HT-29 (cell line): ENCODE measurements around the gene ARHGDIA. TPM values are rescaled to one million over a fixed set of nuclear protein-coding genes. Genes with fewer than 3 reads are reported as not detected.
A peak's percentile ranks its signal among the peaks of the same experiment; 100 is the strongest.
"Not testable (repeated sequence)": the region's sequence is repeated elsewhere in the genome, so short reads cannot be mapped to it uniquely, and the experiment has no call there.

Experiments used
- DNase-seq: peaks from one replicate; pipeline ENCODE4 v3.0.0-alpha.2; 2015; ENCODE audit warnings: low spot score
- total RNA-seq: library from RNA; depleted of rRNA; stranded (reverse); fragments of >200 nt; shearing (Covaris generic); gene quantifications from 2 replicates; pipeline ENCODE4 v1.2.3, GENCODE V29; 2014

The ARHGDIA gene
- total RNA-seq, 1 experiment from 2014 or later, result 331 TPM

DNA sequence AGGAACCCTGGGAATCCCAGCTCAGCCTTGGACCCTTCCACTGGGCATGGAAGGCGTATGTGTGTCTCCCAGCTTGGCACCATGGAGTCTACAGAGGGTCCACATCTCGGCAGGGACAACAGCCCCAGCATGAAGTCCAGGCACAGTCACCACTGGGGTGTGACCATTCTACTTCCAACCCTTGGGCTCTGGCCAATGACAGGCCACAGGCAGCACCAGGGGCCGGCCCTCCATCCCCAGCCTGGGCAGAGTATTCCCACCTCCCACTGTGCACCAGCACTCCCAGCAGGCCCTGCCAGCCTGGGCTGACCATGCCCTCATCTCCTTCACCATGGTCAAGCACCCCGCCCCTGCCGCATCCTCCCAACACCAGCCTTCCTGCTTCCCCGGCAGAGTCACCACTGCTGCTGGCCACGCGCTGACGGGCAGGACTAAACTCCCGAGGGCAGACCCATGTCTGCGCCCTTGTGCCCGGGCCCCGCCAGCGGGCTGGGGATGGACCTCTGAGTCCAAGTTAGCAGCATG, 26.7 kb downstream of the ARHGDIA start:
- DNase-seq, result no peak

- no peak for DNase-seq
Observed at GRCh38 chr17:81843713-81844326, 27.3 kb downstream of the ARHGDIA start.

- DNase-seq, result no peak
Observed at GRCh38 chr17:81842725-81843504, 28.2 kb downstream of the ARHGDIA start.

GRCh38 chr17:81842378-81842724, 28.8 kb downstream of the ARHGDIA start:
- no peak for DNase-seq

GRCh38 chr17:81841866-81842265, 29.3 kb downstream of the ARHGDIA start:
- DNase-seq, result no peak

DNA sequence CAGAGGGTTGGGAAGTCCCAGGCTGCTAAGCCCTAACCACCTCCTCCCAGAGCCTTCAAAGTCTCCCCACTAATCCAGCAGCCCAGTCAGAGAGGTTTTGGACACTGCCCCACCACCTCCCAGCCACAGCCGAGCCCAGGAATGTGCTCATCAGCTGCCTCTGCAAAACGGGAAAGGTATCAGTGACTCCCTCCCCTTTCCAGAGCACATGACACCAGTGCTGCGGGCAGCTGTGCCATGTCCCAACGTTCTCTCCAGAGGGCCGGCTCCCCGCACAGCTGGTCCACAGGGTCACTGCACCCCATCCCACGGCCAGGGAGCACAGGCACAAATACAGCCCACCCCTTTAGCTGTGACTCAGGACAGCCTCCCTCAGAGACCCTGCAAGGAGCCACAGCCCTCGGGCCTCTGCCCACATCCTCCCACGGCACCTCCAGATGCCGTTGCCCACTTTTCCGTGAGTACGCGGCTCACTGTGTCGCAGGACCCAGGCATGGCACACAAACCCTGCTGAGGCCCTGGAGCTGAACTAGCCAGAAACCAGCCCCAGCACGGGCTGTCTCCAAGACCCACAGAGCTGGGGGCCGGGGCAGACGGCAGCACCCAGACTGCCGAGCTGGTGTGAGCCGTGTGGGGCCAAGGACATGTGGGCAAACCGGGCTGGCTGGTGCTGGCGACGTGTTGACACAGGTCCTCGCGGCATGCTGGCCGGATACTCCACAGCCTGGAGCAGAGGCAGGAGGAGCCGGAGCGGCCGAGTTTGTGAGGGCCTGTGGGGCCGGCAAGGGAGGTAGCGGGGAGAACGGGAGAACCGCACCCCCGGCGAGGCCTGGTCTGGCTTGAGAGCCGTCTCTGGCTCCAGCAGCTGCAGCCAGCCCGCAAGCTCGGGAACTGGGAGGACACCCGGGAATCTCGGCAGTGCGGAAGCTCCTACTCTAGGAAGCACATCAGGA, 30.0 kb downstream of the ARHGDIA start:
- DNase-seq, result no peak

DNA sequence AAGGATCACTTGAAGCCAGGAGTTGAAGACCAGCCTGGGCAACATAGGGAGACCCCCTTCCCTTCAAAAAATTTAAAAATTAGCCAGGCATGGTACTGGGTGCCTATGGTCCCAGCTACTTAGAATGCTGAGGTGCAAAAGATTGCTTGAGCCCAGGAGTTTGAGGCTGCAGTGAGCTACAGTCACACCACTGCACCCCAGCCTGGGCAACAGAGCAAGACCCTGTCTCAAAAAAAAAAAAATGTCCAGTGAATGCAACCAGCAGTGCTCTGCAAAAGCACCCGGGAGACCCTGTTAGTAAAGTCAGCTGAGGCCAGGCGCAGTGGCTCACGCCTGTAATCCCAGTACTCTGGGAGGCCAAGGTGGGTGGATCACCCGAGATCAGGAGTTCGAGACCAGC, 31.1 kb downstream of the ARHGDIA start:
- DNase-seq, result not testable (repeated sequence)

DNA sequence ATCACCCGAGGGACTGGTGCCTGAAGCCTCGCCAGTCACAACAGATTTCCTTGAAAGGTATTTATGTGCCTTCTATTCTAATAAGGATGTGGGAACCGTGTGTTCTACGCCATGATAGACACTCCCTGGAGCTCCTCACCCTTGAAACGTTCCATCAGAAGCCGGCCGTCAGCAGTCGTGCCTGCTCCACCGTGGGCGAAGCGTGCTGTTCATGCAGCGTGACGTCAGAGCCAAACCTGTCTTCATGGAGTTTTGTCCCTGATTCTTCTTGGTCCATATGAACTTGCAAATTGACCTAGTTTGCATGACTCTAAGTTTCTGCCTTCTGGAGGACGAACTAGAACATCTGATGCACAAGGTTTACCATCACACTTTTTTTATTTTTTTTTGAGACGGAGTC, 31.8 kb downstream of the ARHGDIA start:
- DNase-seq, result no peak

GRCh38 chr17:81838753-81839255, 32.3 kb downstream of the ARHGDIA start:
- no peak for DNase-seq

- DNase-seq, result no peak
Observed at GRCh38 chr17:81837641-81838040, 33.5 kb downstream of the ARHGDIA start.

GRCh38 chr17:81834831-81835267, 36.3 kb downstream of the ARHGDIA start, which contains the start of gene PPP1R27:
Gene PPP1R27, minus strand, starts transcription at chr17:81835050. Its CDS starts 97 bp downstream, at chr17:81834953.
- DNase-seq, result no peak

DNA sequence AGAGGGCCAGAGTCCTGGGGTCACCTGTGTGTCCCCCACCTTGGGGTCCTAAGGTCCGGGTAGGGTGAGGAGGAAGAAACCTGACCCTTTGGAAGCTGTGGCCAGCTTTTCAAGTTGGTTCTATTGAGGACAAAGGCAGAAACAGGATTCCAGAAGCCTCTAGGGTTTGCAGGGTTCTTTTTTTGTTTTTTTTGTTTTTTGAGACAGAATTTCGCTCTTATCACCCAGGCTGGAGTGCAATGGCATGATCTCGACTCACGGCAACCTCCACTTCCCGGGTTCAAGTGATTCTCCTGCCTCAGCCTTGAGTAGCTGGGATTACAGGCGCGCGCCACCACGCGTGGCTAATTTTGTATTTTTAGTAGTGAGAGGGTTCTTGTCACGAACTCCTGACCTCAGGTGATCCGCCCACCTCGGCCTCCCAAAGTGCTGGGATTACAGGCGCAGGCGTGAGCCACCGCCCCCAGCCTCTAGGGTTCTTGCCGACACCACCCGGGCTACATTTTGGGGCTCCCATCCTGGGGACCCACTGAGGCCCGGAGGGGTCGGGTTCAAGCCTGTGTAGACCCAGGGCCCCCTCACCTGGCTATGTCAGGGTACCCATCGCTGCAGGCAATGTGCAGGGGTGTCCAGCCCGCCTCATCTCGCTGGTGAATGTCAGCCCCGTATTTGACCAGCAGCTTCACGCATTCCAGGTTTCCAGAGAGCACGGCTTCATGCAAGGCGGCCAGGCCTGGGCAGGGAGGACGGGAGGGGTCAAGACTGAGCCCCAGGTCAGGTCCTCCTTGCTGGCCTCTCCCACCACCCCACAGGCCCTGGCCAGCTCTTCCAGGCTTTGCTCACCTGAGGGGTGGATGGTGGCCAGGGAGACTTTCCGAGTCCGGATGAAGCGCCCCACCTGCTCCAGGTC, 37.0 kb downstream of the ARHGDIA start:
- no peak for DNase-seq

GRCh38 chr17:81833160-81833920, 37.8 kb downstream of the ARHGDIA start, which contains the start of gene MCRIP1:
Gene MCRIP1, minus strand, starts transcription at chr17:81833291. Its CDS starts 8,785 bp downstream, at chr17:81824506.
- peak; percentile 93 for DNase-seq

- peak; percentile 31 for DNase-seq
Observed at GRCh38 chr17:81832608-81833159, 38.5 kb downstream of the ARHGDIA start.

DNA sequence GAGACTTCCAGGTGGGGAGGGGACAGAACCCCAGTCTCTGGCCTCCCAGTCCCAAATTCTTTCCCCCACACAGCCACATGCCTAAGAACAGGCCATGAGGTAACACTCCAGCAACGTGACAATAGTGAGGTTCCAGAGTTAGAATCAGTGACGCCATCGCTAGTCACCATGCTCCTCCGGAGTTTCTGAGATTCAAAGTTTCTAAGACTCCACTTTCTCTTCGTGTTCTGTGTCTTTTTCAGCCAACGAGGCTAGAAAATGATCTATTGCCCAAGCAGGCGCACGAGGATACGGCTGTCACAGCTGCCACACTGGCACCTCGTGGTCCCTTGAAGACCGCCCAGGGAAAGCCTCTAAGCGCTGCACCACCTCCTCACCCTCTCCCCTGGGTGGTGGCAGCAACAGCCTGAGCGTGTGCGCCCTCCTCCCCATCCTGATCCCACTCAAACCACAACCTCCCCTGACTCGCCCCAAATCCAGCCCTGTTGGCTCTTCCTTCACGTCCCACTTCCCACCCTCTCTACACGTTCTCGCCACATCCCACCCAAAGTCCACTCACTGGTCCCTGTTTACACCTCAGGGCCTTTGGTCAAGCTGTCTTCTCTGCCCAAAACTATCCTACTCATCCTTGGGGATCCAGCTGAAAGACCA, 39.1 kb downstream of the ARHGDIA start:
- no peak for DNase-seq

DNA sequence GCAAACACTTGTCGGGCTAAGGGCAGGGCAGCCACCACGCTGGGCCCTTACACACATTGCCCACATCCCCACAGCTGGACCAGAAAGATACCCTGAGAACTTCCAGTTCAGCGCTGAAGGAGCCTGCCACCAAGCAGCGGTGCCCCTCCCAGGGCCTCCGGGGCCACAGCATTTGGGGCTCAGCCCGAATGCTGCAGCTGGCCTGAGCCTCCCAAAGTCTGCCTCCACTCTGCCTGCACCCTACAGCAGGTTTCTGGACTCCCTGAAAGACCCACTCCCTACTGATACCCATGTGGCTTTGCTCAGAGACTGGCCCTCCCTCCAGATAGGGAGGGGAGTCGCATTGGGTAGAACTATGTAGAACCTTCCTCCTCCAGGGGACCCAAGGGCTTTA, 39.6 kb downstream of the ARHGDIA start:
- DNase-seq, result no peak

DNA sequence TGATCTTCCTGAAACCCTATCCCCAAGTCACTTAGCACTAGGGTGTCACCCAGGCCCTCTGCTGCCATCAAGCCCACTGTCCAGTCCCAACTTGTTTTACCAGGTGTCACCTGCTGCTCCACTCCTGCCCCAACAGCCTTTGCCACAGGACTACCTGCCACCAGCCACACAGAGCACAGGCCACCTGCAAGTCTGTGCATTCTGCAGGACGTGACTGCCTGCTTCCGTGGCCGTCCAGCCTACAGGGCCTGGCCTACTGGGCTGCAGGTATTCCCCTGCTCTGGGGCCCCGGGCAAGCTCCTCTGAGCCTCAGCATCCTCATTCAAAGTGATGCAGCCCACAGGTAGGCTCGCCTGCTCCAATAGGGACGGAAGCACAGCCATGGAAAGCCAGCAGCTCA, 41.3 kb downstream of the ARHGDIA start:
- no peak for DNase-seq

- no peak for DNase-seq
Observed at GRCh38 chr17:81828656-81829055, 42.5 kb downstream of the ARHGDIA start.
